DMS 273 (cell line): Measurements from ENCODE around the gene INPP5A.
"Not testable (repeated sequence)": the region's sequence is repeated elsewhere in the genome, so short reads cannot be mapped to it uniquely, and the experiment has no call there.

Experiments used
- DNase-seq: peaks from one replicate; lab custom pipeline; 2025; ENCODE audit not compliant: unreplicated experiment; lab: John Stamatoyannopoulos, UW

The INPP5A gene

GRCh38 chr10:132537684-132538001 is at the start of gene INPP5A:
Gene INPP5A (plus strand): TSS chr10:132537787. CDS start chr10:132538097, 310 bp downstream.
- no peak for DNase-seq

- no peak for DNase-seq
Measured at GRCh38 chr10:132488231-132488821, 49.3 kb upstream of the INPP5A start.

GRCh38 chr10:132489053-132489703 is 48.4 kb upstream of the INPP5A start:
- no peak for DNase-seq

GRCh38 chr10:132489704-132490534 is 47.7 kb upstream of the INPP5A start:
- no peak for DNase-seq

- DNase-seq: not testable (repeated sequence)
Measured at GRCh38 chr10:132491534-132491933, 46.1 kb upstream of the INPP5A start.

- no peak for DNase-seq
Measured at GRCh38 chr10:132492323-132493025, 45.1 kb upstream of the INPP5A start.

- no peak for DNase-seq
Measured at GRCh38 chr10:132493246-132493755, 44.3 kb upstream of the INPP5A start.

- no peak for DNase-seq
Measured at GRCh38 chr10:132493756-132494290, 43.8 kb upstream of the INPP5A start.

- DNase-seq: no peak
Measured at GRCh38 chr10:132494866-132495630, 42.5 kb upstream of the INPP5A start.

GRCh38 chr10:132496360-132497062 is 41.1 kb upstream of the INPP5A start:
- no peak for DNase-seq

GRCh38 chr10:132497063-132497680 is 40.4 kb upstream of the INPP5A start:
- DNase-seq: no peak

- no peak for DNase-seq
Measured at GRCh38 chr10:132497861-132498561, 39.6 kb upstream of the INPP5A start.

- DNase-seq: no peak
Measured at GRCh38 chr10:132498562-132499366, 38.8 kb upstream of the INPP5A start.

GRCh38 chr10:132499367-132499685 is 38.3 kb upstream of the INPP5A start:
- no peak for DNase-seq

GRCh38 chr10:132500781-132501415 is 36.7 kb upstream of the INPP5A start:
- no peak for DNase-seq

- DNase-seq: no peak
Measured at GRCh38 chr10:132502544-132503300, 34.9 kb upstream of the INPP5A start.
